ENCODE results near the gene AKT2.
"Not testable (repeated sequence)": the region's sequence is repeated elsewhere in the genome, so short reads cannot be mapped to it uniquely, and the experiment has no call there.

Gene AKT2

DNA sequence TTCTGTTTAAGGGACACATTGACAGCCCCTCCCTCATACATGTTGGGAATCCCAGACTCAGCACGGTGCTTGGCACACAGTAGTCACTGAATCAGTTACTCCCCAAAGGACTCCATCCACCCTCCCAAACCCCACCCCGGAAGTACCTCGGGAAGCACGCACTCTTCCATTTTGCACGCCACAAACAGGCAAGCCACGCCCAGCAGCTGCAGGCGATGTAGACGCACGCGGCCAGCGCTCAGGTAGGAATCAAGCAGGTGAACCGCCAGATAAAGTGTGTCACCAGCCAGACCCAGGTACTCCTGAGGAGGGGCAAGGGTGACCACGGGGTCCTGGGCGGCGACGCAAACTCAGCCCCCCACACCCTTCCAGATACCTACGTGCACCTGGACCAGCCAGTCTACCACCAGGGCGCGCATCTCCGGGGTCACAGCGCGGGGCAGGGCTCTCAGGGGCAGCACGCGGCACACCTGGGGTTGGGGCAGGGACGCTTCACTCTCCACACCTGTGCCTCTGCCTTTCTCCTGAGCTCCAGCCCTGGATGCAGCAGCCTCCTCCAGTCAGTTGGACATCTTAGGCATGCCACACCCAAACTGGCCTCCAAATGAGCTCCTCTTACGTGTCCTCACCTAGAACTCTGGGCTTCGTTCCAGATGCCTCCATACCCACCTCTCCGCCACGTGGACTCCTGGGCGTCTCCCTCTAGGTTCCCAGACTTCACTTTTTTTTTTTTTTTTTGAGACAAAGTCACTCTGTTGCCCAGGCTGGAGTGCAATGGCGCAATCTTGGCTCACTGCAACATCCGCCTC lies 60.6 kb downstream of the AKT2 start:
- no peak overlapping the region for H3K27ac ChIP-seq
- TF ChIP-seq CTCF (conservative IDR thresholded peaks at IDR 0.05): no peak
- no peak for TF ChIP-seq ZFX (IDR thresholded peaks at IDR 0.05)

GRCh38 chr19:40223135-40223822 lies 61.9 kb downstream of the AKT2 start:
- no peak for TF ChIP-seq CTCF (conservative IDR thresholded peaks at IDR 0.05)
- TF ChIP-seq ZFX (IDR thresholded peaks at IDR 0.05): no peak
- H3K27ac ChIP-seq: no peak overlapping the region

- TF ChIP-seq ZFX (IDR thresholded peaks at IDR 0.05): no peak
- TF ChIP-seq CTCF (conservative IDR thresholded peaks at IDR 0.05): peak; percentile 93
- no peak overlapping the region for H3K27ac ChIP-seq
These were observed 63.1 kb downstream of the AKT2 start for GRCh38 chr19:40221858-40222619.

DNA sequence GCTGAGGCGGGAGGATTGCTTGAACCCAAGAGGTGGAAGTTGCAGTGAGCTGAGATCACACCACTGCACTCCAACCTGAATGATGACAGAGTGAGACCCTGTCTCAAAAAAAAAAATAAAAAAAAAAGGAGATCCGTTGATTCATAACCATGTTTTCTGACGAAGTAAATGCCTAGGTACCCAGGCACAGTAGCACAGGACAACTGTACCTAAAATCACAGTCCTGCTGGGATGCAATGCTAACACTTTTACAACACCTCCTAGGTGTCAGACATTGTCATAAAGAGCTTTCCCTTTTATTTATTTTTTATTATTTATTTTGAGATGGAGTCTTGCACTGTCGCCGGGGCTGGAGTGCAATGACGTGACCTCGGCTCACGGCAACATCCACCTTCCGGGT lies 64.5 kb downstream of the AKT2 start:
- TF ChIP-seq ZFX (IDR thresholded peaks at IDR 0.05): no peak
- TF ChIP-seq CTCF (conservative IDR thresholded peaks at IDR 0.05): no peak
- no peak overlapping the region for H3K27ac ChIP-seq

- no peak overlapping the region for H3K27ac ChIP-seq
- no peak for TF ChIP-seq CTCF (conservative IDR thresholded peaks at IDR 0.05)
- TF ChIP-seq ZFX (IDR thresholded peaks at IDR 0.05): no peak
These were observed 65.3 kb downstream of the AKT2 start for GRCh38 chr19:40219721-40220276.

GRCh38 chr19:40219029-40219428 lies 66.1 kb downstream of the AKT2 start:
- not testable (repeated sequence) for H3K27ac ChIP-seq

GRCh38 chr19:40217934-40218890 lies 66.9 kb downstream of the AKT2 start, which contains the start of gene TTC9B:
TSS of gene TTC9B (minus strand) at chr19:40218384. CDS start at chr19:40218381, 3 bp downstream.
- no peak for TF ChIP-seq ZFX (IDR thresholded peaks at IDR 0.05)
- no peak for TF ChIP-seq CTCF (conservative IDR thresholded peaks at IDR 0.05)
- H3K27ac ChIP-seq: peak within 1 kb of the TSS; percentile 52

Data from C4-2B (cell line).